DMS114 treated with DMSO at 0.1 percent for 48 hours (cell line): Measurements from ENCODE around the gene RBM22.
A peak's percentile ranks its signal among the peaks of the same experiment; 100 is the strongest.

Experiments
- DNase-seq: peaks from one replicate; lab custom pipeline; 2025; ENCODE audit not compliant: unreplicated experiment; lab: John Stamatoyannopoulos, UW

Gene RBM22

DNA sequence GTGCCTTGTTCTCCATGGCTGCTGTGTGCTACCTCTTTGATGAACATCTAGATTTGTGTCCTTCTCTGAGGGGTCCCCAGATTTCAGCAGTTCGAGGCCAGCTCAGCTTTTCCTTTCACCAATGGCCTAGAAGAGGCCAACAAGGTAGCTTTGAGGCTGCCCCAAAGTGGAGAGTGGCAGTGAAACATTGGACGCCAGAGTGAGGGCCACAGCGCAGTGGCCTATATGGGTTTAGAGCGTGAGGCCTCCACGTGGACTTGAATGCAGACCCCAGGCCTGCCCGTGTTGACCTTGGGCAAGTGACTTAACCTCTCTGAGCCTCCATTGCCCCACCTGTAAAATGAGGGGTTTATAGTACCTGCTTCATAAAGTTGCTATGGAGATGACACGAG is 28.0 kb downstream of the RBM22 start:
- DNase-seq, result no peak

DNA sequence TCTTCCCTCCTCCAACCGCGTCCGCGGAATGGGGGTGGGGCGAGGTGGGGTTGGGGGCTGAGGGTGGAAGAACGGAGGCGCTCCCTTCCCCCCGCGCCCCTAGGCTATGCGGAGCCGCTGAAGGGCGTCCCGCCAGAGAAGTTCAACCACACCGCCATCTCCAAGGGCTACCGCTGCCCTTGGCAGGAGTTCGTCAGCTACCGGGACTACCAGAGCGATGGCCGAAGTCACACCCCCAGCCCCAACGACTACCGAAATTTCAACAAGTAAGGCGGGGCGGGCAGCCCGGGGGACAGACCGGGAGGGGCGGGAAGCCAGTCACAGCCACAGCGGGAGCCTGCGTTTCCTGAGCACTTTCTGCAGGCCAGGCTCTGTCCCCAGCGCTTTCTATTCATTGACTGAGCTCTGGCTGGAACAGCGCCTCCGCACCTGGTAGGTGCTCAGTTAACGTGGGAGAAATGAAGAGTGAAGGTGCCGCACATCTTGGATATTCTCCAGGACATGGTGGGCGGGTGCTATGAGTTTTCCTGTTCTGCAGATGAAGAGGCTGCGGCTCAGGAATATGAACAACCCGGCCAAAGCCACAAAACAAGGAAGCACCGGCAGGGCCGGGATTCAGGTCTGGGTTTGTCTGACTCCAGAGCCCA is 28.5 kb downstream of the RBM22 start:
- no peak for DNase-seq

DNA sequence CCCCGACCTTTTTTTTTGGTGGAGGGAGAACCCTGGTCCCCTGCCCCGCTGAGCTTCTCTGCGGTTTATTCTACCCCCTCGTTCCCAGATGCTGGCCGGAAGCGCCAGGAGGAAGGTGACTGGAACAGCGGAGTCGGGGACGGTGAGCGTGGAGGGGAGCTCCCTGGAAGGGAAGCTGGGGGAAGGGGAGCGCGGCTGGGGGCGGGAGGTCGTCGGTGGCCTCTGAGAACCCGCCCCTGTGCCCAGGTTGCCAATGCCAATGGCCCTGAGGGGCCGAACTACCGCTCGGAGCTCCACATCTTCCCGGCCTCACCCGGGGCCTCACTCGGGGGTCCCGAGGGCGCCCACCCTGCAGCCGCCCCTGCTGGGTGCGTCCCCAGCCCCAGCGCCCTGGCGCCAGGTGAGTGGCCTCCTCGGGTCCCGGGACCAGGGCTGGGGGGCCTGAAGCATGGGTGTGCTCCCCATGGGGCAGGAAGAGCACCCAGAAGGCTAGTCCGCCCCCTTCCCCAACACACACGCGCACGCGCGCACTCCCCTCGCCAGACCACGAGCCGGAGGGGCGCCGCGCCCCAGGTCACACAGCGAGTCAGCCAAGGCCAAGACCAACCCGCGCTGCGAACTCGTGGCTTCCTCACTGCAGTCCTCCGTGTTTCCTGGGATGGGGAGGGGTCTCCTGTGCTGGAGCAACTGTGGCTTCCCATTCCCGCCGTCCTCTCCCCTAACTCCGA is 29.2 kb downstream of the RBM22 start:
- no peak for DNase-seq

DNA sequence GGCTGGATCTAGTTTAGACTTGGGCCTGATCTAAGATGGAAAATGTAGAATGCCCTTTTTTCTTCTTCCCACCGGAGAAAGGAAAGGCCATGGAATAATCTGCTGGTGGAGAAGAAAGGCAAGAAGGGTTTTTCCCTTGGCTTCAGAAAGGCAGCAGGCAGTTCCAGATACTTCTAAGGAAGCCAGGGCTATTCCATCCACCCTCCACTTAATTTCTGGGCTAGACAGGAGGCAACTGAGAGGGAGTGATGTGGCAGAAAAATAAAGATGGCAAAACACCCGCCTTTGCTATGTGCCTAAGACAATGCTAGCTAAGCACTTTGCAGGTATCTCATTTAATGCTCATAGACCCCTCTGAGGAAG is 29.9 kb downstream of the RBM22 start:
- no peak for DNase-seq

DNA sequence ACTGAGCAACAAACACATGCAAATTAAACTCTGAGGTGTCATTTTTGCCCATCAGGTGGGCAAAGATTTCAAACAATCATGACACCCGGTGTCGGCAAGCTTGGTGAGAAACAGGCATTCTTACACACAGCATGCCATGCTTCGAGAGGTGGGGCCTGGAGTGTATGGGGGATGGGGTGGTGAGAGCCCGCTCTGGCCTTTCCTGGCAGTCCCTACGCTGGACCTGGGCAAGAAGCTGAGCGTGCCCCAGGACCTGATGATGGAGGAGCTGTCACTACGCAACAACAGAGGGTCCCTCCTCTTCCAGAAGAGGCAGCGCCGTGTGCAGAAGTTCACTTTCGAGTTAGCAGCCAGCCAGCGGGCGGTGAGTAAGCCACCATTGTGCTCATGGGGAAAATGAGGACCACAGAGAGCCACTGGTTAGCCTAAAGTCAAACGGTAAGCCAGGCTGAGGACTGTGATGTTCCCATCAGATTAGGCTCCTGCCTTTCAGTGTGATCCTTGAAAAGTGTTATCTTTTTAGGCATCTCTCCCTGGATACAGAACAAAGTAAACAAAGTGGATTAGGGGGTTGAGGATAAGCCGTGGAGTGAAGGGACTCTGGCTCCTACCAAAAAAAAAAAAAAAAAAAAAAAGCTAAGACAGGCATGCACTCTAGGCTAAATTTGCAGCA is 30.5 kb downstream of the RBM22 start:
- DNase-seq, result no peak

DNA sequence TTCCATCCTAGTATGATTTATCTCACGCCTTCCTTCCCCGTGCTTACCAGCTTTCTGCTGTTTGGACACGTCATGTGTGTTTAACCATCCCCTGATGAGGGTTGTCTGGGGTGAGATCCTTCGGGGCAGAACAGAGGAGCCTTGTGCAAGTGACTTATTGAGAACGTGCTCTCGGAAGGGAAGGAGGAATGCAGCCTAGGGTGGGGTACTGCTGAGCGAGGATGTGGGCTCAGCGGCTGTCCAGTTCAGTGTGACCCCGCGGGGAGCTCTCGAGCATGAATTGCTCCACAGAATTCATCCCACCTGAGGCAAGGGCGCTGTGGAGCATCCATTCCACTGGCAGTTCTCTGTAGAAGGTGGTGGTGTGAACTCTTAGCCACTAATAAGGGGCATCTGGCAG is 35.8 kb downstream of the RBM22 start:
- no peak for DNase-seq

DNA sequence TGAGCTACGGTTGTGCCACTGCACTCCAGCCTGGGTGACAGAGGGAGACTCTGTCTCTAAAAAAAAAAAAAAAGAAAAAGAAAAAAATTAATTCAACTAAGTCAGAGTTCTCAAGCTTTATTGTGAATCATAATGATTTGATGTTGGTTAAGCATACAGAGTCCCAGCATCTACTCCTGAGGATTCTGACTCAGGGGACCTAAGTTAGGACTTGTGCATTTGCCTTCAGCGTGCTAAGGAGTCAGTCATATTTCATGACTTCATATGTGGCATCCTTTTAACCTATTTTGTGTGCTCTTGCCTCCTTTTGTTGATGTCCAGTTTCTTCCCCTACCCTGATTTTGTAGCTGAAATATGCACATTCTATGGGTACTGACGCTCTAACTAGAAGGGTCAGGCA is 36.9 kb downstream of the RBM22 start:
- no peak for DNase-seq

DNA sequence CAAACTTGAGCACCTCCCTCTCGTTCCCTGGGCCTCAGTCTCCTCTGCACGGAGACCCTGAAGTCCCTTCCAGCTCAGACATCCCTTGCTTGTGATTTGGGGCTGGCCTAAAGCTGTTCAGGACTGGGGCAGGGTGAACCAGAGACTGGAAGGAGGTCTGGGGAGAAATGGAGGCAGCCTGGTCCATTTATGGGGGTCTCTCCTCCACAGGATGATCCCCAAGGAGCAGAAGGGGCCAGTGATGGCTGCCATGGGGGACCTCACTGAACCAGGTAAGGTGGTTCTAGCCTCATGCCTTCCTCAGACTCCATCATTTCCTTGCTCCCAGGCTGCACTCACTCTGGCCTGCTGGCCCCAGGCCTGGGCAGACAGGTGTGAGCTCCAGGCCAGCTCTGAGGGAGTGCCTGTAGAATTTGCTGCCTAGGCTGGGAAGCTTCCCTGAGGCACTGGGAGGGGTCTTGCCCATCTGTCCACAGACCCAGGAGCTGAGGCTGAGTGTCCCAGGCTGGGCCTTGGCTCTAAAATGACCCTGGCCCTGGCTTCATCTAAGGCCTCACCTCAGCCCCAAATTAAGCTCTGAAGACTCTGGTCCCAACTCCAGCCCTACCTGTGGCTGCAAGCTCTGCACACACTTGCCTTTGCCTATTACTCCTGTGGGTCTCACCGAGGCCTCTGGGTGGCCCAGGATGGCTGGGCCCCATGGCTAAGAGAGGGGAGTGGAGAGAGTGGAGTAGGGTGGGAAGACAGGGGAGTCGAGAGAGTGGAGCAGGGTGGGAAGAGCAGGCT is 37.9 kb downstream of the RBM22 start:
- DNase-seq, result no peak

DNA sequence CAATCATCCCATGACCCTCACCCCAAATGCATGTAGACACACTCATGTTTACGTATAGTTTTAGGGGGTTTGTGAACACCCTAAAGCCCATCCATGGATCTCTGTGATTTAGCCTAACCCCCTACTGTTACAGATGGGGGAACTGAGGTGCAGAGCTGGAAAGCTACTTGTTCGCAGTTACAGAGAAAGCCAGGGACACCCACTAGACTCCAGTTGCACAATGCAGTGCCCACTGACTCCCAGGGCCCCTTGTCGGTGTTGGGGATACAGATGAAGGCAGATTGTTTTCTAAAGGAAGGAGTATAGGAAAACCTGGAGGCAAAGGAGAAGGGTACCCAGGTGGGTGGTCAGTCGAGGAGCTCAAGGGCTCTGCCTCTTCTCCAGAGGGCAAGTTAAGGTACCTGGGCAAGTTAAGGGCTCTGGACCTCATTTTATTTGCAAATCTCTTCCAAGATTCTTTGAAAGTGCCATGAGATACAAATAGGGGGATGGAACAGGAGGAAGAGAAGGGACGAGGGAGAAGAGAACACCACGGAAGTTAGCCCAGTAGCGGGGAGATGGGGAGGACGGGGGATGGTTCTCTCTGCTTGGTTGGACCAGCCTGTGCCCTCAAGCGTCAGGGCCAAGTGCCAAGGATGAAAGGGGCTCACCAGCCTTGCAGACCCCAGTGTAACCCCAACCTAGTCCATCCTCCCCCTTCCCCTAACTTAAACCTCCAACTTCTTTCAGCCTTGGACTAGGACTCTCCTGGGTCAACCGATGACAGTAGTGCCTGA is 38.9 kb downstream of the RBM22 start:
- DNase-seq, result no peak

DNA sequence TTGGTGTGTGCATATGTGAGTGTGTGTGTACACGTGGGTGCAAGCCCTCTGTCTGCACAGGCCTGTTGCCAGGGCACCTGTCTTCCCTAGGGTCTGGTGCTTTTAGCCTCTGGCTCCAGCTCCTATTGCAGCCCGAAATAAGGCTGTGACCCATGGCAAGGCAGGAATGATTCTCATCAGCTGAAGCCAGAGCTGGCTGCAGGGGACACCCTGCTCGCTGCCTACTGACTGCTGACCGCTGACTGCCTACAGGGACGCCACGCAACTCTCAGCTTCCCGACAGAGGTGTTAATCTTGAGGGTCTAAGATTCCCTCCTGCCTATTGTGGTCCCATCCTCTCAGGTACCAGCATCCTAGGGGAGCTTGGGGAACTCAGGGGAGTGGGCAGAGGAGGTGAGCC is 39.8 kb downstream of the RBM22 start, which contains the start of gene MYOZ3:
MYOZ3 (plus strand) TSS at position 166 of the 400 bp plus-strand sequence. CDS start 1,691 bp downstream, outside the sequence.
- DNase-seq, result no peak

DNA sequence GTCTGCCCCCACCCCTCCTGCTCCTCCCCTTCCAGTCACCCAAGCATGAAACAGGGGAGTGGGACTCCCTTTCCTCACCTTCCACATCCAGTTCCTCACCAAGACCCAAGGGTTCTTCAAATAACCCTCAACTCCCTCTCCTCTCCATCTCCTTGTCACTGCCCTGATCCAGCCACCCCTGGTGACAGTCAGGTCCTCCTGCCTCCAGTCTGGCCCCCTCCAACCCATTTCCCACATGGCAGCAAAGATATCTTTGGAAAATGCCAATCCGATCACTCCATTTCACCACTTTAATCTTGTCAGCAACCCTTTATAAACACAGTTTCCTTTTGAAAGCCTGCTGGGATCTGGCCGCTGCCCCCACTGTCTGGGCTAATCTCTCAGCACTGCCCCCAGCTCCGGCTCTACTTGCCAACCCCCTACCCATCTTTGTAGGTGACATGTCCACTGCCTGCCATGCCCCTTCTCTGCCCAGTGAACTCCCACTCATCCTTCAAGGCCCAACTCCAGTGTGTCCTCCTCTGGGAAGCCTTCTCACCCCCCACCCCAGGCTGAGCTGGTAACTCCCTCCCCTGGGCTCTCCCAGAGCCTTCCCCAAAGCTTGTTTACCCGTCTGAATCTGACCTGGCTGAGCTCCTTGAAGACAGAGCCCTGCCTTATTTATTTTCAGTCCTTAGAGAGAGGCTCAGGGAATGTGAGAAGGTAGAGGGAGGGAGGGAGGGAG is 40.6 kb downstream of the RBM22 start:
- DNase-seq, result no peak

DNA sequence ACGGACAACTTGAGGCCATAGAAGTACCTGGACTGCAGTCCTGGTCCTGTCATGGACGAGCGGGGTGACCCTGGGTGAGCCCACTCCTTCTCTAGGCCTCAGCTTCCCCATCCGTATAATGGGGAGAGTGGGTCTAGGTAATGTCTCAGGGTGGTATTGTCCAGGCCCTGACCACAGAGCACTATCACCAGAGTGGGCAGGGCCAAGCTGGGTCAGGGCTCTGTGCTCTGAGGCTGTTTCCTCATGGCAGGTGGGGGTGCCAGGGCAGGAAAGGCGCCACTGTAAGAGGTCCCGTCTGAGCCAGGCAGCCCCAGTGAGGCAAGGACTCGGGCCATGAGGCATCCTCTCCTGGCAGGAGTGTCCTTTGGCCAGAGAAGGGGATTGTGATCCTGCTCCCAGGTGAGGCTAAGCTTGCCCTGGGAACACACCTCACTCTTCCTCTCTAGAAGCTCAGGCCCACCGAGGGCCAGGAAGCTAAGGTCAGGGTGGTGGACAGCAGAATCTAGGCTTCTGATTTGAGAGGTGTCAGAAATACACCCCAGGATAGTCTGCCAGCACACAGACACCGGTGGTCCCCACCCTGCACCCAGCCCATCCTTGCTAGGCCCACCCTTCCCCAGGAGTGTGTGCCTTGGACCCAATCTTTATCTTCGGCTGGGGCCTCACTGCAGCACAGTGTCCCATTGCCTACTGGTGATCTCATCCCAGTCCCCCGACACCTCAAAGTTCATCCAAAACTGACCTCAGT is 41.3 kb downstream of the RBM22 start:
- DNase-seq, result no peak

DNA sequence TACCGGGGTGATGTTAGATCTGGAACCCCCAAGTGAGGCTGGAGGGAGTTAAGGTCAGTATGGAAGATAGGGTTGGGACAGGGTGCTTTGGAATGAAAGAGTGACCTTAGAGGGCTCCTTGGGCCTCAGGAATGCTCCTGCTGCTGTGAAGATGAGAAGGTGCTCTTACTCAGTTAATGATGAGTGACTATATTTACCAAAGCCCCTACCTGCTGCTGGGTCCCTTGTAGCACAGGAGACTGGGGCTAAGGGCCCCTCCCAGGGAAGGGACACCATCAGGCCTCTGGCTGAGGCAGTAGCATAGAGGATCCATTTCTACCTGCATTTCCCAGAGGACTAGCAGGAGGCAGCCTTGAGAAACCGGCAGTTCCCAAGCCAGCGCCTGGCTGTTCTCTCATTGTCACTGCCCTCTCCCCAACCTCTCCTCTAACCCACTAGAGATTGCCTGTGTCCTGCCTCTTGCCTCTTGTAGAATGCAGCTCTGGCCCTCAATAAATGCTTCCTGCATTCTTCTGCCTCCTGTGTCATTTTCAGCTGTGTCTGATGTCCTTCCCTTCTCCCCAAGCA is 42.1 kb downstream of the RBM22 start:
- no peak for DNase-seq

DNA sequence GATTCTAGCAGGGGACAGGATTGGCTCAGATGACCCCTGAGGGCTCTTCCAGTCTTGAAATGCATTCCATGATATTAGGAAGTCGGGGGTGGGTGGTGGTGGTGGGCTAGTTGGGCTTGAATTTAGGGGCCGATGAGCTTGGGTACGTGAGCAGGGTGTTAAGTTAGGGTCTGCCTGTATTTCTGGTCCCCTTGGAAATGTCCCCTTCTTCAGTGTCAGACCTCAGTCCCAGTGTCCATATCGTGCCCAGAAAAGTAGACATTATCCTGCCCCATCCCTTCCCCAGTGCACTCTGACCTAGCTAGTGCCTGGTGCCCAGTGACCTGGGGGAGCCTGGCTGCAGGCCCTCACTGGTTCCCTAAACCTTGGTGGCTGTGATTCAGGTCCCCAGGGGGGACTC is 42.7 kb downstream of the RBM22 start:
- DNase-seq, result no peak

DNA sequence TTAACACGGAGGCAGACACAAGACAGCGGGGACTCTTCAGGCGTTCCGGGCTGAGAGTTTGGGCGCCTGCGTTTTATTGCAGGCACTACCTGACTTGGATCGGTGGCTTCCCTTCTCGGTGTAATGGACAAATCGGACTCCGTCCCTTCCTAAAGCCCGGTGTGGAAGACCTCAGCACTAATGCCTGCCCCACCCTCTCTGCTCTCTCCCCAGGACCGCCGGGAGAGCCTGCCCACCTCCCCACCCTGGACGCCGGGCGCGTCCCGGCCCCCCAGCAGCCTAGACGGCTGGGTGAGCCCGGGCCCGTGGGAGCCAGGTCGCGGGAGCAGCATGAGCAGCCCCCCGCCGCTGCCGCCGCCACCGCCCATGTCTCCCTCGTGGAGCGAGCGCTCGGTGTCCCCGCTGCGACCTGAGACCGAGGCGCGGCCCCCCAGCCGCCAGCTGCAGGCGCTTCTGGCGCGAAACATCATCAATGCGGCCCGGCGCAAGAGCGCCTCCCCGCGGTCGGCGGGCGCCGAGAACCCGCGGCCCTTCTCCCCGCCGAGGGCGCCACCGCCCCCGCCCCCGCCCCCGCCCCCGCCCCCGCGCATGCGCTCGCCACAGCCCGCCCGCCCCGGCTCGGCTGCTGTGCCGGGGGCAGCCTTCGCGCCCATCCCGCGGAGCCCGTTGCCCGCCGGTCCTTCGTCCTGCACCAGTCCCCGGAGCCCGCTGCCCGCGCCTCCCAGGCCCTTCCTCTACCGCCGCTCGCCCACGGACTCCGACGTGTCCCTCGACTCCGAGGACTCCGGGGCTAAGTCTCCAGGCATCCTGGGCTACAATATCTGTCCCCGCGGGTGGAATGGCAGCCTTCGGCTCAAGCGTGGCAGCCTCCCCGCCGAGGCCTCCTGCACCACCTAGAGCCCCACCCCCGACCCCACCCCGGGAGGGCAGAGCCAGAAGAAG is 44.4 kb downstream of the RBM22 start:
- DNase-seq, result peak; percentile 35

DNA sequence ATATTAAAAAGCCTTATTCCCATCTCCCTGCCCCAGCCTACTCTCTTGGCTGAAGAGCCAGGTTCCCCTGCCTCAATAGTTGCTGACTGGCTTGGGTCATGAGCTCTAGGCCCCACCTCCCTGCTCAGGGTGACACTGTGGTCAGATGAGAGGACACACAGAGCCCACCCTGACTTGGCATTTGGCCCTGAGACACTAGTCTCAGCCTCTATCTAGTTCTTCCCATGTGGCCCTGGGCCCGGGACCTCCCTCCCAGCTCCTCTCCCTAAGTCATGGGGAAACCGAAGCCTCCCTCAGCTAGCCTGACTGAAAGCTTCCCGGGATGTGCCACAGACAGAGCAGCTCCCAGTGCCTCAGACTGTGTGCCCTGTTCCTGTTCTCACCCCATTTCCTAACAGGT is 45.6 kb downstream of the RBM22 start:
- no peak for DNase-seq

DNA sequence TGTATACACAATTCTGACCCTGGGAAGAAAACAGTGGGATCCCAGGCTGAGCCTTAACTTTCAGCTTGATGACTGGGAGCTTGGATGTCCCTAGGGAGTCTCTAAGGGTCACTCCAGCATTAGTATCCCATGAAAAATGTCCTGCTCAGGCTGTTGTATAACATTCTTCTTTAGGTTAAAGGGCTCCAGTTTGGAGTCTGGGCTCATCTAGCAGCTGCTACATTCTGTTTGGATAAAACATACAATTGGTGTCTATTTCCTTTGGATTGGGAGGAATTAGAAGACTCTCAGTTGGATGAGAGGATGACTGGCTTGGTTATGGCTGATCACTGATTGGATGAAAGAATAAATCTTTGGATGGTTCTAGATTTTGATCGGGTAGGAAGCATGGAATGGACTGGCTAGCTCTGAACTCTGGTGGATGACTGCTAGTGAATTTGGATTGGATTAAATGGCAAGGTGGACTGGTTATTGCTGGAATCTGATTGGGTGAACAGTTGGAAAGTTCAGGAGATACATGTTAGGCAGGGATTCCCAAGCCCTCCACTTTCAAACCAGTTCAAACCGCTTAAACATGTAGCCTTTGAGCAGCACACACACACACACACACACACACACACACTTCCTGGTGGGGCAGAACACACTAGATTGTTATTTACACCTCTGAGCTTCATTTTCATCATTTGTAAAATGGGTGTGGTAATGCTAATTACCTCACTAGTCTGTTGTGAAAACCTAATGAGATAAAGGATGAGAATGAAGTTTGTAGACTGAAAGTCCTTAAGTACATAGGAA is 46.9 kb downstream of the RBM22 start:
- DNase-seq, result no peak
